Activated CD8-positive, alpha-beta memory T cell treated with anti-CD3 and anti-CD28 coated beads, Interleukin-2, amount 50 U/mL, for 1 hour (primary cell): Measurements from ENCODE around the gene BCAS1.

Experiments
- DNase-seq: peaks from one replicate; pipeline ENCODE4 v3.0.0-alpha.2; 2020; ENCODE audit errors: extremely low read depth

Gene BCAS1

GRCh38 chr20:54076259-54076658 is 5.9 kb upstream of the BCAS1 start:
- DNase-seq, result no peak

GRCh38 chr20:54075322-54075721 is 4.9 kb upstream of the BCAS1 start:
- no peak for DNase-seq

DNA sequence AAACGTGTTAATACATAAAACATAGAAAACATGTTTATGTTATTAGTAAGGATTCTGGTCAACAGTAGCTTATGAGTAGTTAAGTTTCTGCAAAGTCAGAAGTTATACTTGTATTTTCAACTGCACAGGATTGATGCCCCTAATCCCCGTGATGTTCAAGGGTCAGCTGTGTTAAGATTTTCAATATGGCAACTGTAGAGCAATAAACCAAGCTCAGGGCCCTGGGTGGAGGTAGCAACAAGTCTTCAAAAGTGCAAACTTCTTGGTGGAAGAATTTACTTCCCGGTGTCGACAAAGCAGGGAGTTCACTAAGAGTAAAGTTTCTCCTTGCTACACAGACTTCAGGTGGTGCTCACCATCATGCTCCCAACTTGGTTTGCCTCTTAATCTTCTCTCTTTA is 4.1 kb upstream of the BCAS1 start:
- no peak for DNase-seq

- DNase-seq, result no peak
Measured at GRCh38 chr20:54073288-54073687, 2.9 kb upstream of the BCAS1 start.

- no peak for DNase-seq
Measured at GRCh38 chr20:54069501-54069971, 858 bp downstream of the BCAS1 start.

DNA sequence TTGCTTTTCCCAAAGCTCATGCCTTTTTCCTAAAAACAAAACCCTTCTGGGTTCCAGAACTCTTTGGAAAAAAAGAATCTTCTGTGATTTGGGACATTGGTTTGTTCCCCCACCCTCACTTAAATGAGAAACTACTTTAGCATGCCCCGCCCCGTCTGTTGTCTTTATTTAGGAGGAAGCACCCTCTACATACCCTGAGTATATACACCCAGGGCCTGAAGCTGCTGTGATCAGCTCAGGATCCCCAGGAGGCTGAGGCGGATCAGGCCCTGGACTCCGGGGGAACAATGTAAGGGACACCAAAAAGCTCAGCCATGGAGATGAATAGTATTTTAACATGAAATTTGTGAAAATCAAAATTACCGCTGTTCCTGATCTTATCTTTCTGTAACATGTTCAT is 1.4 kb downstream of the BCAS1 start:
- DNase-seq, result no peak

GRCh38 chr20:54068495-54068894 is 1.9 kb downstream of the BCAS1 start:
- DNase-seq, result no peak

DNA sequence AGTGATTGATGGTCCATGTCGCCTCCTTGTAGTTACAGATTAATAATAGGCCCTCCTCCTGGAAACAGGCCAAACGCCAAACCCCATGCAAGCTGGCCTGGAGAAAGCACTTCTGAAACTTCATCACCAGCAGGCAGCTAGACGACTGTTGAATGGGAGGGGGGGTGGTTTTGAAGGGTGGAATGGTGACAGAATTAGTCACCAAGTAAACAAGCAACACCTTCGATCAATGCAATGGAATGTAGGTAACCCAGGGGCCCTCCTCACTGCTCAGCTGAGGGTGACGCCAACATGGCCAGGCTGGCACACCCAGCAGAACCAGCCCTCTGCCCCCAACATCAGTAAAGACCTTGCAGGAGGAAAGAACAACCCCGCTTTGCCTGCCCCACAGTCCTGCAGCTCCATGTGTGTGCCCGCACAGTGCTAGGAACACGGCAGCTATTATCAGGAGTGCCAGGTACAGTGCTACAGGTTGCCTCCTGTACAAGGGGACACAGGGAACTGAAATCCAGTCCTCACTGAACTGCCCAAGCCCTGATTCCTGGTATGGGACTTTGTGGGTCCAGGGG is 2.7 kb downstream of the BCAS1 start:
- no peak for DNase-seq

DNA sequence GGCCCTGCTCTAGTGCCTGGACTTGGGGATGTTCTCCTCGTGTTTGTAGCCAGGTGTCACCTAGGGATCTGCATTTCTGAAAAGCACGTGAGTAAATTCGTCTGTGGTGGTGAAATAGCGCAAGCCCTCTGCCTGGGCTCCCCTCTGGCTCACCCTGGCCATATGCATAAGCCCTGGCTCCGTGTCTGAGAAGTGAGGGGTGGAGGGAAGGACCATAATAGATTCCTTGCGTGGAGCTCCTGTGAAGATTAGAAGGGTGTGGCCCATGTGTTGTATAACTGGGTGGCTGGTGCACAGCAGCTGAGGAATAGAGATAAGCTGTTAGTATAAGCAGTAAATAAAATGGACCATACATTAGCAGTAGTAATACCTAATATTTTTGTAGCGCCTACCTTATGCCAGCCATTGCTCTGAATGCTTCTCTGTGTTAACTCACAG is 4.8 kb downstream of the BCAS1 start:
- DNase-seq, result no peak

GRCh38 chr20:54064939-54065338 is 5.5 kb downstream of the BCAS1 start:
- no peak for DNase-seq

DNA sequence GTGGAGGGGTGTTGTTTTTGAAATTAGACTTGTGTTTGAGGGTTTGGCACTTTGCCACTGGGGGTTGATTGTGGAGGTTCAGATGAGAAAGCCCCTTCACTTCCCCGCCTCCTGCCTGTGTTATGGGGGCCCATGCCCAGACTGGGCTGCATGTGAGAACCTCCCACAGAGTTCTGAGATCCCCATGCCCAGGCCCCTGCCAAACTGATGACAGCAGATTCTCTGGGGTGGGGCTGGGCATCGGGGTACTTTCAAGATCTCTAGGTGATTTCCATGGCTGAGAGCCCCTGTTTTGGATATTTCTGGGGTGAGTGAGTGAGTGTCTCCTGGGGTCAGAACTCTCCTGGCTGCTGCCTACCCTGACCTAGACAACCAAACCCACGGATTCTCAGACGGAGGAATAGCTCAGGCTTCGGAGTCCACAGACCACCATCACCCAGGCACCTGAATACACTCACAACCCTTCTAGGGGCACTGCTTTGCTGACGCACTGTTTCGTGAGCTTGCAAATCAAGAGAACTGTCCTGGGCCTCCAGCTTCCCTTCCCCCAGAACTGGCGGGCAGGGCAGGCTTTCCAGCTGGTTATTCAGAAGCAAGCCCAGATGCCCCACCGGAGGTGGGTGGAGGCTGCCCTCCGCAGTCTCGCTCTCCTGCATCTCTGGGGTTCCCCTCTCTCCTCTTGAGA is 6.3 kb downstream of the BCAS1 start:
- no peak for DNase-seq

GRCh38 chr20:54063580-54063979 is 6.8 kb downstream of the BCAS1 start:
- DNase-seq, result no peak

- no peak for DNase-seq
Measured at GRCh38 chr20:54062812-54063280, 7.5 kb downstream of the BCAS1 start.

- no peak for DNase-seq
Measured at GRCh38 chr20:54061101-54061881, 9.1 kb downstream of the BCAS1 start.

GRCh38 chr20:54059691-54060364 is 10.6 kb downstream of the BCAS1 start:
- DNase-seq, result no peak

- no peak for DNase-seq
Measured at GRCh38 chr20:54058420-54059139, 11.8 kb downstream of the BCAS1 start.

GRCh38 chr20:54056762-54057639 is 13.4 kb downstream of the BCAS1 start:
- DNase-seq, result no peak

DNA sequence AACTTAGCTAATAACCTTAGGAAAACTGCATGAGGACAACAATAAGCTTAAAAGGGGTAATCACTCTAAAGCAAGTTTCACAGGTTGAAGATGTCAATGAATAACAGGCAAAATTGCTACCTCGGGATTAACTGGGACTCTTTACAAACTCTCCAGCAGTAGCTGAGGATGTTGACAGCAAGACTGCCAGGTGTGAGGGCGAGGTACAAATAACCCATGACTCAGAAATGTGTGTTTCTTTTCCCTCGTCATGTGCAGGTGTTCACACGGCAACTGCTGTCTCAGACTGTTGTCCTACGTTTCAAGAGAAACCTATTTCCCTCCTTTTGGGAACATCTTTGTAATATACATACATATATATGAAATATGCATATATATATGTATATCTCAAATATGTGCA is 15.9 kb downstream of the BCAS1 start:
- no peak for DNase-seq

- no peak for DNase-seq
Measured at GRCh38 chr20:54051068-54051467, 19.3 kb downstream of the BCAS1 start.

- DNase-seq, result no peak
Measured at GRCh38 chr20:54048891-54049545, 21.4 kb downstream of the BCAS1 start.
